Measurements from ENCODE around the gene OR6S1.
"Not testable (repeated sequence)": the region's sequence is repeated elsewhere in the genome, so short reads cannot be mapped to it uniquely, and the experiment has no call there.

OR6S1 gene

GRCh38 chr14:20652996-20653975 lies 11.8 kb upstream of the OR6S1 start:
- TF ChIP-seq, protein P1, sequence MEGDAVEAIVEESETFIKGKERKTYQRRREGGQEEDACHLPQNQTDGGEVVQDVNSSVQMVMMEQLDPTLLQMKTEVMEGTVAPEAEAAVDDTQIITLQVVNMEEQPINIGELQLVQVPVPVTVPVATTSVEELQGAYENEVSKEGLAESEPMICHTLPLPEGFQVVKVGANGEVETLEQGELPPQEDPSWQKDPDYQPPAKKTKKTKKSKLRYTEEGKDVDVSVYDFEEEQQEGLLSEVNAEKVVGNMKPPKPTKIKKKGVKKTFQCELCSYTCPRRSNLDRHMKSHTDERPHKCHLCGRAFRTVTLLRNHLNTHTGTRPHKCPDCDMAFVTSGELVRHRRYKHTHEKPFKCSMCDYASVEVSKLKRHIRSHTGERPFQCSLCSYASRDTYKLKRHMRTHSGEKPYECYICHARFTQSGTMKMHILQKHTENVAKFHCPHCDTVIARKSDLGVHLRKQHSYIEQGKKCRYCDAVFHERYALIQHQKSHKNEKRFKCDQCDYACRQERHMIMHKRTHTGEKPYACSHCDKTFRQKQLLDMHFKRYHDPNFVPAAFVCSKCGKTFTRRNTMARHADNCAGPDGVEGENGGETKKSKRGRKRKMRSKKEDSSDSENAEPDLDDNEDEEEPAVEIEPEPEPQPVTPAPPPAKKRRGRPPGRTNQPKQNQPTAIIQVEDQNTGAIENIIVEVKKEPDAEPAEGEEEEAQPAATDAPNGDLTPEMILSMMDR (IDR thresholded peaks at IDR 0.05; ENCODE audit: borderline replicate concordance, control extremely low read depth, extremely low read depth, insufficient read depth, missing control alignments), result no peak
- DNase-seq (ENCODE audit: low spot score), result peak; percentile 59
- in situ Hi-C loops (cut with MboI; ENCODE audit: low sequenced_read_pairs, unreplicated experiment), result no loop called here

DNA sequence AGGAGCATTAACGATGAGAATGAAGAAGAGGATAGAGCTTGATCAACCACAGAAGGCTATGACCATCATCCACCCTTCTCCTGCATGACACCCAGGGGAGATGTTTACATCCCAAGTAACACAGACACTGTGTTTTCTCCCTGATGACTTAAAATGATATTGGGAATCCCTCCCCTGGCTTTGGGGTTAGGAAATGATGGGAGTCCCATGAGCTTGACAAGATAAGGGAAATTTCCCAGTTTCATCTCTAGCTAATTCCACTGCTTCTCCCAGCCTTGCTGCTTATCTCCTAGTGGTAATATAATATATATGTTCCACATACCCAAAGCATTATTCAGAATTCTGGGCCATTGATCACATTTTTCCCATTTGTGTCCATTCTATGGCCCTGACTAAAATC lies 4.0 kb upstream of the OR6S1 start:
- no peak for DNase-seq (ENCODE audit: low spot score)
- in situ Hi-C loops (cut with MboI; ENCODE audit: low sequenced_read_pairs, unreplicated experiment), result no loop called here
- TF ChIP-seq, protein P1 (IDR thresholded peaks at IDR 0.05; ENCODE audit: borderline replicate concordance, control extremely low read depth, extremely low read depth, insufficient read depth, missing control alignments), result no peak

- in situ Hi-C loops (cut with MboI; ENCODE audit: low sequenced_read_pairs, unreplicated experiment), result no loop called here
- DNase-seq (ENCODE audit: low spot score), result no peak
- TF ChIP-seq, protein P1 (IDR thresholded peaks at IDR 0.05; ENCODE audit: borderline replicate concordance, control extremely low read depth, extremely low read depth, insufficient read depth, missing control alignments), result no peak
Observed at GRCh38 chr14:20644520-20644919, 3.0 kb upstream of the OR6S1 start.

DNA sequence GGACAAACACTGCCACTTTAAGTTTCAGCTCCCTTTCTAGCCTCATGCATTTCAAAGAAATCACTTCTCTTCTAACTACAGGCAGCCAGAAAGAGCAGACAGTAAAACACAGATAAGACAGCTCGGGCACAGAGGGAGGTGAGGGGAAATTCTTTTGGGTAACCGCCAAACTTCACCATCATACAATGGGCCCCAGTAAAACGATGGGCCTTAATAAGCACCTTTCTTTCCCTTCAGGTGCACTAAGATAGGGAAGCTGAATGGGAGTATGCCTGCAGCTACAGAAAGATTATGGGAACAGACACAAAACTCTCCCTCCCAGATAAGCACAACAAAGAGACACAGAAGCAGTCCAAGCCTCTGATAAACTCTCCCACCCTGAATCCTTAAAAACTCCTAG lies 1.3 kb upstream of the OR6S1 start:
- DNase-seq (ENCODE audit: low spot score); in situ Hi-C loops (cut with MboI; ENCODE audit: low sequenced_read_pairs, unreplicated experiment): not testable (repeated sequence)

DNA sequence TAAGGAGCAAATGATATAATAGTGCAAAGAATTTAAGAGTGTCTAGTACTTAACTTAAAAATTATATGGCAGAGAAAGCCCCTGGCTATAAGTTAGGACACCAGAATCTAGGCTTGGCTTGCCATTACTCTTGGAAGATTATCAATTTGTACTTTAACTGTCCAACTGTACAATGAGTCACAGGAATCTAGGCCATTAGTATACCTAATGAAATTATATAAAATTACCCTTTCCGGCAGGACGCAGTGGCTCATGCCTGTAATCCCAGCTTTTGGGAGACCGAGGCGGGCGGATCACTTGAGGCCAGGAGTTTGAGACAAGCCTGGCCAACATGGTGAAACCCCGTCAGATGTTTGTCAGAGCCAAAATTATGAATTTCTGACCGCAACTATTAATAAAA lies 691 bp upstream of the OR6S1 start:
- no peak for DNase-seq (ENCODE audit: low spot score)
- in situ Hi-C loops (cut with MboI; ENCODE audit: low sequenced_read_pairs, unreplicated experiment), result no loop called here
- TF ChIP-seq, protein P1 (IDR thresholded peaks at IDR 0.05; ENCODE audit: borderline replicate concordance, control extremely low read depth, extremely low read depth, insufficient read depth, missing control alignments), result no peak

DNA sequence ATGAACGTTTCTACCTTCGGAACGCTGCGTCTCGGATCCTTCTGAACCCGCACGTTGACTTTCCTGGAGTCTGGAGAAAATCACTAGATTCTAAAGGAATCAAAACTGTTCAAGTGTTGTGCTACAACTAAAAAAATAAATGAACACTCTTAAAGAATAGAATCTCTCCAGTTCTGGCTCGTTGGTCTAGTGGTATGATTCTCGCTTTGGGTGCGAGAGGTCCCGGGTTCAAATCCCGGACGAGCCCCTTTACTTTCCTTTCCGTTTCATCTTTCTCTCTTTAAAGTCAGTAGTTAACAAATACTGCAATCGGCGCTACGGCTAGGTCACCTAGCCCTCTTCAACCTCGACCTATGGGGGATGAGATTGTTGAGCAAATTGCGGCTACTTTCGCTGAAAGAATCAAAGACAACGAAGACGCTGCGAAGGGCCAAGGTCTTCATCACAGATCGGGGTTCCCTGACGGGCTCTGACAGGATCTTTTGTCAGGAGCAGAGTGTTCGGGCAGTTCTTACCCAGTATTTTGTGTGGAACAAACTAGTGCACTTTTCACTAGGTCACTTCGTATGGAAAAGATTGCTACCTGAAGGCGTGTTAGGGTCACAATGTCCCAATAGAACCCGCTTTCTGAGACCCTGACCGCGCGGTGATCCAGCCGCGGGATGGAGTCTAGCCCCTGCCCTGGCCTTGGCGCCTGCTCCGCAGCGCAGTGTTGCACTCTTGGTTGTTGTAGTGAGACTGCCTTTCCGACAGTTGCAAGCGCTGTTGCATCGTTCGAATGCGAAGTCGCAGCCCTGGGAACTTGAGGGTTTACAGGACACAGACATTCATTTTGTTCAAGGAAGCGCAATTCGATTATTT lies 8.4 kb downstream of the OR6S1 start:
- in situ Hi-C loops (cut with MboI; ENCODE audit: low sequenced_read_pairs, unreplicated experiment), result loop anchor here (10.0 kb wide), 1 partner anchor 52 kb away; the partner anchor contains the start of genes ANG and RNASE4
- TF ChIP-seq, protein P1 (IDR thresholded peaks at IDR 0.05; ENCODE audit: borderline replicate concordance, control extremely low read depth, extremely low read depth, insufficient read depth, missing control alignments), result no peak
- DNase-seq (ENCODE audit: low spot score), result peak; percentile 80
